GM18520 (cell line): Measurements from ENCODE around the gene SCN4B.

Experiments used
- ATAC-seq: cut with Tn5 transposase; IDR thresholded peaks from one replicate; pipeline ENCODE4 v1.9.1; 2021; ENCODE audit not compliant: unreplicated experiment

SCN4B gene

DNA sequence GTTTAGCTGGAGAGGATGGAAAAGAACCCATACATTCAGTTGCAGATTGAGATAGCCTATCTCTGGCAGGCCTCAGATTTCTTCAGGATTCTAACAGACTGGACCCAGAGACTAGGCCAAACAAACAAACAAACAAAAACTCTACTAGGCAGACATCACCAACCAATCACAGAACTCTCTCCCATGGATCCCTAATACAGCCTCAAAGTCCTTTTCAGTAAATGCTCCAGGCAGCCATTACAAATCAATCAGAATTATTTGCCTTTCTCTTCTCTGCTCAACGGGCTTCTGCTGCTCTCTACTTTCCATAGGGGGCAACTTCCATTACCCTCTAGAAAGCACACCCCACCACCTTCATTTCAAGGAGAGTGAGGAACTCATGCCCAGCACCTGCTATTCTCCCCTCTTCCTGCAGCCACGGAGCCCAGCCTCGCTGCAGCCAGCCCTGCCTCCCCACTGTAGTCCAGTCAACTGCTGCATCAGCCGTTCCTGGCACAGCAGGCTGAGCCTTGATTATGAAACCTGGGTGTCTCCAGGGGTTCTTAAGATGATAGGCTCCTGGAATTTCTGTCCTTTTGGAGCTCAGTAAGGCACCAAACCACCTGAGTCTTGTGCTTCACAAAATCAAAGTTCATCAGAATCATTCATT is 46.8 kb downstream of the SCN4B start:
- no peak for ATAC-seq

DNA sequence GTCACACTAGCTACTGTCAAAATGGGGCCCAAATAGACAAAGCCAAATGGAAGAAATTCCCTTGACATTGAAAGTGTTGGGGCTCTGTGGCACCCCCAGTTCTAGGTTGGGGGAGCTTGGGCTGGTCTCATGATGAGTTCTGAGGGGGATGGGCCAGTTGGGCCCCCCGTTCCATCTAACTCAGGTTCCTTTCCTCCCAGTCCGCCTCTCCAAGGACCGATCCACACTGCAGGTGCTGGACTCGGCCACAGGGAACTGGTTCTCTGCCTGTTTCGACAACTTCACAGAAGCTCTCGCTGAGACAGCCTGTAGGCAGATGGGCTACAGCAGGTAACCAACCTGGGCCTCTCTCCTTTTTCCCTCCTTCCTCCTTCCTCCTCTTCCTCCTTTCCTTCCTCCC is 48.1 kb downstream of the SCN4B start:
- no peak for ATAC-seq

DNA sequence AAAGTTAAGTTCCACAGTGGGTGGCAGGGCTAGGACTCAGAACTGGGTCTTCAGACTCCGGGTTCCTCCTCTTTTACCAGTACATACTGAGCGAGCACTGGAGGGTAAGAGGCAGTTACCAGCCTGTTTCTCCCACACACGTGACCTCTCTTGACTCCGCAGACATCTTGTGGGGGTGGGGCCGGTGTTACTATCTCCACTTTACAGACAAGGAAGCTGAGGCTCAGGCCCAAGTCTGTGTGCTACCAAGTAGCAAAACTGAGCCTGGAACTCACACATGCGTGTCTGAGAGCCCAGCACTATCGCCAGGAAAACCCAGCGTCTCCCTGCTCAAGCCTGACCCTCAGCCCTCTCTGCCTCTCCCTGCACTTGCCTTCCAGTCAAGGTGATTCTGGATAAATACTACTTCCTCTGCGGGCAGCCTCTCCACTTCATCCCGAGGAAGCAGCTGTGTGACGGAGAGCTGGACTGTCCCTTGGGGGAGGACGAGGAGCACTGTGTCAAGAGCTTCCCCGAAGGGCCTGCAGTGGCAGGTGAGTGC is 49.8 kb downstream of the SCN4B start:
- no peak for ATAC-seq

DNA sequence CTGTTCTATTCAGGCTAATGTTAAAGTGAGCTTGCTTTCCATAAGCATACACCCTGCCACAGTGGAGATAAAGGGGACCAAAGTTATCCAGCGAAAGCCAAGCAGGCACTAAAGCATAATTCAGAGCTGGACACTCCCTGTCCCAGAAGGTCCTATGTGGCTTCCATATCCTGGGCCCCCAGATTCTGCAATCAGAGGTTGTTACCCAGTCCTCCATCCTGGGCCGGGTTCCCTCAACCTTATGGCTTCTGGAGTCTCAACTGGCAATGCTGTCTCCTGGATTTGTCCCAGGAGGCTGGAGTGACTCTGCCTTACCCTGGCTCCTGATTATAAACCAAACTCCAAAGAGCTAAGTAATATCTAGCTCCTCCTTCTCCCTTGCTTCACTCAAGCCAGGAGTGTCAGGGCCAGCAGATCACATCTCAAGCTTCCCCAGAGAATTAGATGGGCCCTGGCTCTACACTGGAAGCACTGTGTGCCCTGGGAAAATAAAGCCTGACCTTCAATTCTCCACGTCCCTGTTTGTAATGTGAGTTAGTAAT is 51.9 kb downstream of the SCN4B start:
- no peak for ATAC-seq

DNA sequence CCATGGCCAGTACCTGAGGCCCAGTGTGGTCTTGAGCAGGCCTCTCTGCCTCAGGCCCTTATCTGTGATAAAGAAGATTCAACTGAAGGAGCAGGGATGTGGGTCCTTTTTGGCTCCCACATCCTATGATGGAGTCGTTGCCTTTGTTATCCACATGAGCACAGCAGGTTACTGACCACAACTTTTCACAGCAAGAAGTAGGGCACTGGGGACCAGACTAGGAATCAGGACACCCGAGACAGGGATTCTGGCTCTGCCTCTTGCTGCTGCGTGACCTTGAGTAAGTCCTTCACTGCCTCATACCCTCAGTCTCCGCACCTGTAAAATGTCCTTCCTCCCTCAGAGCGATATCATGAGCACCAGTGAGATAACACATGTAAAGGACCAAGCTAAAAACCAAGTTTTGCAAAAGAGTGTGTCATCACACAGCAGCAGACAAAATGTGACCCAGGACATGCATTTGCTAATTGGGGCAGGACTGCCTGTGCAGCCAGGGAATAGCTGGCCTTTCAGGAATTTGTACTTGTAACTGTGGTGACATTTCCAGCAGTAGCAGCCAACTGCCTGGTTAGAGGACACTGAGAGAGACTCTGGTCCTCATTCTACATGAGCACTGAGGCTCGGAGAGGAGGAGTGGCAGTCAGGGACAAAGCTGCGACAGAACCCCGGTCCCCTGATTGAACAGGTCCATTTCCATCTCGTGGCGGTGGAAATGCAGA is 52.6 kb downstream of the SCN4B start:
- ATAC-seq, result no peak

DNA sequence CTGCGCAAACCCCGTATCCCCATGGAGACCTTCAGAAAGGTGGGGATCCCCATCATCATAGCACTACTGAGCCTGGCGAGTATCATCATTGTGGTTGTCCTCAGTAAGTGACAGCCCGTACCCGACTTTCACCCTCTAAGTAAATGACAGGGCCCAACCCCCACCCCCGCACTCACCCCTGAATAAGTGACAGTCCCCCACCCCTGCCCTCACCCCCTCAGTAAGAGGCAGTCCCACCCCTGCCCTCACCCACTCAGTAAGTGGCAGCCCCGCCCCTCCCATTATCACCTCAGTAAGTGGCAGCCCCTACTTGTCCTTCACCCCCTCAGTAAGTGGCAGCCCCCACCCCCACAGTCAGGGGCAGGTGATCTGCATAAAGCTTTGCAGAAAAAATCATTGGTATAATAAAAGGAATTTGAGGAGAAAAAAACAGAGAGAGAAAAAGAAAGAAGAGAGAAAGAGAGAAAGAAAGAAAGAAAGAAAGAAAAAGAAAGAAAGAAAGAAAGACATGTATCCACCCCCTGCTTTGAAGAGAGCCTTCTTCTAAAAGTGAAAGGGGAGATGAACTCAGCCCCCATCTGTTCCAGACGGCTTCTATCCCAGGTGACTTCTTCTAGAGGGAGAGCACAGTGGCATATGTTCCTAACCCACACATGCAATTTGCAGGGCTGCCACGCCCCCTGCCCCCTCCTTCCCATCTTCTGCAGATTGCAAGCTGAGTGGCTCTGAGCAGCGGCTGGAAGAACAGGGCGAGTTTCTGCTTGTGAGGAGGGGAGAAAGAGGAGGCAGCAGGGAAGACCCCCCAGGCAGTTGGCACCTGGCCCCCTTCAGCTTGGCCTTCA is 53.4 kb downstream of the SCN4B start:
- no peak for ATAC-seq

DNA sequence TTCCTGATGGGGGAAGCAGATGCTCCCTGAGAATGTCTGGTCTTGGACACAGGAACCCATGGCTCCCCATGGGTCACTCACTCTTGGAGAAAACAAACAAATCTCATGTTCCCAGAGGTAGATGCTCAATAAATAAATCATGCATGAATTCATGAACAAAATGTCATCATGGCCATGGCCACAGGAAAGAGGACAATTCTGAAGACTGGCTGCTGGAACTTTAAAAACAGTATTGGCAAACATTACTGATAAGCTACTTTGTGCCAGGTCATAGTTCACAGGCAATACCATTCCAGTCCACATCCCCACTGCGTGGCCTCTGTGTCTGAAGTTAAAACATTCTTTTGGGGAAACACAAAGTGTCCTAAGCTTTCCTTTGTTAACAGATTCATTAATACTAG is 56.7 kb downstream of the SCN4B start:
- ATAC-seq, result no peak

DNA sequence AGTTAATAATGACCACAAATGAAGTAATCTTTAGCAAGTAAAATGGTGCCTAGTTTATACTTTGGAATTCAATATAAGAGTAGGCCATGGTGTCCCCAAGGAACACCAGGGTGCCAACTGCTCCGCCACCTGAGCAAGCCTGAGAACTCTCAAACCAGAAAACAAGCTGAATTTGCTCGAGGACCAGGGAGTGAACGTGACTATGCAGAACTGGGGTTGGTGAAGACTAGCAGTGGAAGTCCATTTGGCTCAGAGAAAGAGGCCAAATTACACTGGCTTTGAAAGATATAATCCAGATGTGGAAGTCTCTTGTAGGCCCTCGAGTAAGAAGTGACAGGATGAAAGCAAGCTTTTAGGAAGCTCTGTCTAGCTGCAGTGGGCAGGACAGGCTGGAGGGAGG is 57.1 kb downstream of the SCN4B start:
- no peak for ATAC-seq

DNA sequence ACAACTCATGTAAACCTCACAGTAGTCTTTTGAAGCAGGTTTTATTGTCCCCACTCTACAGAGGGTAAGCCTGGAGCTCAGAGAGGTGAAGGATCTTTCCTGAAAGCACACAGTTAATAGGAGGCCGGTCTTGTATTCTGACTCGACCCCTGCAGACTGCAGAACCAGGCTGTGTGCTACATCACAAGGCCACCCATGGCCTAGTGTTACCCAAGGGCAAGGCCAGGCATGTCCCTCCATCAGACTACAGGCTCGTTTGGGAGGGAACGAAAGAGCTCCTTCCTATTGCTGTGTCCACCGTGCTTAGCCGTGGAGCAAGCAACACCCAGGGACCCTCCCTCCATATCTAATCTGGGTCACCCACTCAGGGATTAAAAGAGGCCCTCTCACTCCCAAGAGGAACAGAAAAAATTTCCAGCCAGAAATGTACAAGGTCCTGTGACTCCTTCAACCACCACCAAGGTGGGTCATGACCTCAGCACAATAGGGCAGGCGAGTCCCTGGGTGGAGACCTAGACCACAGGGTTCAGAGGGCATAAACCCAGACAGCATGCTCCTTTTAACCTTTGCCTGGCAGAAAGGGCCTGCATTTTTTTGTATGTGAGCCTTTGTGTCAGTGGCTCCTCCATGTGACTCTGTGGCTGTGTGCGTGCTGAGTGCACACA is 59.6 kb downstream of the SCN4B start:
- ATAC-seq, result no peak

DNA sequence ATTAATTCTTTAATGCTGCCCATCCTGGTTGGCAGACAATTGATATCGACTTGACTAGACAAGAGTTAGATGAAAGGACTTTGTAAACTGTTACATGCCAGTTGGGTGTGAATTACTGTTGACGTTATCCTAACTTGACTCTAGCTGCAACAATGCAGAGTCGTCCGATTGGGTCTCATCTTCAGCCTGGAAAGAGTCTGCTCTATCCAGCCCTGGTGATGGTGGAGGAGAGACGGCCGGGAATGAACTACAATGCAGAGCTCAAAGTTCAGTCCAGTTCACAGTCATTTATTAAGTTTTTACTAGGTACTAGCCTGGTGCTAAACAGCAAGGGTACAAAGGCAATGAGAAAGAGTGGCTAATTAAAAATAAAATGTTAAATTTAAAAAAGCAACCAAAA is 60.9 kb downstream of the SCN4B start:
- ATAC-seq, result no peak

DNA sequence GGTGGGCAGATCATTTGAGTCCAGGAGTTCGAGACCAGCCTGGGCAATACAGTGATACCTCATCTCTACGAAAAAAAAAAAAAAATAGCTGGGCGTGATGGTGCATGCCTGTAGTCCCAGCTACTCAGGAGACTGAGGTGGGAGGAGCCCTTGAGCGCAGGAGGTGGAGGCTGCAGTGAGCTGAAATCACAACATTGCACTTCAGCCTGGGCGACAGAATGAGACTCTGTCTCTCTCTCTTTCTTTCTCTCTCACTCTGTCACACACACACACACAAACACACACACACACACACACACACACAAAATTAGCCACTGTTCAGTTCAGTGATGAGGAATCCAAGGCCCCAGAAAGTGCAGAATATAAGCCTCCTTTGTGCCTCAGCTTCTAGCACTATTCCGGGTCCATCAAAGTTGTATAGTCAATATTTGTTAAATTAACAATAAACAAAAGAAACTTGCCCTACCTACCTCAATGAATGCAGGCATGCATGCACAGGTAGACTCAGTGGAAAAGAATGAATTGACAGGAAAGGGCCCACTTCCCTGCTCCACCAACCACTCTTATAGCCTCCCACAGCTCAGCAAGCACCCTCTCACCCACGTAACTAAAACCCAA is 62.0 kb downstream of the SCN4B start:
- ATAC-seq, result no peak

DNA sequence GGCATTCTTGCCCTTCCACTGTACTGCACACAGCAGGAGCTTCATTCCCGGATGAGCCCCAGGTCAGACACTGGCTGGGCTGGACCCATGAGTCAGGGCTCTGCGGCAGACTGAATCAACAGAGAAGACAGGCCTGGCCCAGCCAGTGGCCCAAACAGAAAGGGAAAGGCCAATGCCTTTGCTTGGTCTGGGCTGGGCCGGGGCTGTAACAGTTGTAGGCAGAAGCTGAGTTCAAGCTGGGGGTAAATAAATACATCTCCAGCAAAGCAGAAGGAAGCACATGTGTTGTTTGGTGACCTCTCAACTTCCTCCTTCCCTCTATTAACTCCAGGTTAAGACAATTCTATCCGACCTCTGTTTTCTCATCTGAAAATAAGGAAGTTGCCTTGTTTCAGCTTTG is 64.1 kb downstream of the SCN4B start:
- no peak for ATAC-seq

DNA sequence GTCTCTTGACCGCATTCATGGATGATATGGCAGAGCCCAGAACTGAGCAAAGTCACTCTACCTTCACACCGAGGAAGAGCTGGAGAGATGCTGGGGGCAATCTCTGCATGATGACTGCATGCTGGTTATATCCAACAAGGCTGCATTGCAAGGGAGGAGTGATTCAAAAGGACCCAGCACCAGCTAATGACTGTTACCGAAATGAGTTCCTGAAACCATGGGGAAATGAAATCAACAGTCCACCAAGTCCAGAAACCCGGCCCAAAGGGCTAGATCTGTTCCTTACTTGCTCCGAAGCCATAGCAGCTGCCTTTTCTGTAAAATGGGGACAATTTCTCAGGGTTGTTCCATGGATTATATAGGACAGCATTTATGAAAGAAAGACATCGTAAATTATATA is 64.7 kb downstream of the SCN4B start:
- ATAC-seq, result no peak

DNA sequence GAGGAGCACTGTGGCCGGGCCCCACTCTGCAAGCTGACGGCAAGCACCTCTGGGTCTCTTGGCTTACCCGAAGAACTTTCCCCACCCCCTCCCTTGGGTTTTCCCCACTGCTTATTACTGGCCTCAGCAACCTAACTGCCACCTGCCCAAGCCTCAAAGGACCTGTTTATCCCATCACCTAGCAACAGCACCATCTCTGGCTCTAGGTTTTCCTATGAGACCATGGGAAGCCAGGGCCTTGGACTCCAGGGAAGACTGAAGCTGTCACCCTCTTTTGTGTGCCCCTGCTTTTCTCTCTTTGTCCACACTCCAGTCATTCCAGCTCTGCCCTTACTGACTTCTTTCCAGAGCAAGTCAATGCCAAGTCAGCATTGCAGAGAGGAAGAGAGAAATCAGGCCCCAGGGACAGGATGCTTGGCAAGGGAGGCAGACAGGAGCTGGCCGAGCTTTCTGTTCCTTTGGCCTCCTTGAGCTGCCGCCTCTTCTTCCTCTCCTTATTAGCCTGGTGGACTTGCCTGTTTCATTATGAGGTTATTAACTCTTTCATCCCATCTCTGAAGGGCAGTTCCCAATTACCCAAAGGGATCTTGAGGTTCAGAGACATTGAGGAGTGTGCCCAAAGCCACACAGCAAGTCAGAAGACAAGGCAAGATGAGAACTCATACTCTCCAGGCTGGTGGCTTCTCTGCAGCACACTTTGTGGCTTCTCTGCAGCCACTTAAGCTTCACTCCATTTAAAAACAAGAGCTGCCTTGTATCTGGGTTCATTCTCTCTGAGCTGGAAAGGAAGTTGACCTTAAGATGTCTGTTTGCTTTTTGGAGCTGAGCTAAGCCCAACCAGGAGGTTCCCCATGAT is 65.5 kb downstream of the SCN4B start, which contains the start of gene SMIM35:
Gene SMIM35 (minus strand): TSS at position 51 of the 856 bp plus-strand sequence. CDS start 206 bp downstream, outside the sequence.
- ATAC-seq, result no peak

DNA sequence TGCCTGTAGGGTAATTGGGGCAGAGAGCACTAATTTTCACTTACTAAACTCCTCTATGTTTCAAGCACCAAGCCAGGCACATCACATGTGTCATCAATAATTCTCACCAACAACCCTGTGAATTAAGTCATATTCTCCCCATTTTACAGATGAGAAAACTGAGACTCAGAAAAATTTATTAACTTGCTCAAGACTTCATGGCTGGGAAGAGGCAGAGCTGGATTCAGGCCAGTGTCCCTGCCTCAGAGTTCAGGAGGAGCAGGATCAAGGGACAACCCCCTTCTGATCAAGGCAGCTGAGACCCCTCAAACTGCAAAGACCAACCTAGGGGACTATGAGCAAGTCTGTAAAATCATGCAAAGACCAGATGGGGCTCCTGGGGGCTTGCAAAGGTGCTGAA is 68.0 kb downstream of the SCN4B start:
- ATAC-seq, result no peak

DNA sequence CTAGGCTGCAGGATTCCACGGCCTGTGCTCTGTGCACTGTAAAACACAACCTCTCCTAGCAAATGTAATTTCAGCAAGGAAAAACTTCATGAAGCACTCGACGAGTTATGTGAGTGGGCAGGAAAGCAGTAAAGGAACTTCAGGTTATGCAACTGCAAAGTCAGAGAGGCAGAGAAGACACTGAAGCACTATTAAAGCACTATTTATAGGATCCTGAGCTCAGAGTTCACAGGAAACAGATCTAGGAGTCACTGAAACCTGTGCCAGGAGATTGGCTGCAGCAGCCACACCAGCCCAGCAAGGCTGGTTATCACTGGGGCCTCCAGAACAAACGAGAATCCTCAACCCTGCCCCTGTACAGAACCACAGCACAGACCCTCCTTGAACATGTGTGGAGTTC is 68.4 kb downstream of the SCN4B start:
- no peak for ATAC-seq
